ENCODE results near the gene KIF3A.

Gene KIF3A

DNA sequence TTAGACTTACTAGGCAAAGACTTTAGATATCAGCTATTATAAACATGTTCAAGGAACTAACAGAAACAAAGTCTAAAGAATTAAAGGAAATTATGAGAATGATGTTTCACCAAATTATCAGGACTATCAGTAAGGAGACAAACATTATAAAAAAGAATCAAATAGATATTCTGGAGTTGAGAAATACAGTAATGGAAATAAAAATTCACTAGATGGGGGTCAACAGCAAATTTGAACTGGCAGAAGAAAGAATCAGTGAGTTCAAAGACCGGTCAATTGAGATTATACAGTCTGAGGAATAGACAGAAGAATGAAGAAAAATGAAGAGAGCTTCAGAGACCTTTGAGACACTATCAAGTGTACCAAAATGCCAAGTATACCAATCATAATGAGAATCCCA, 89.0 kb downstream of the KIF3A start:
- DNase-seq (ENCODE audit: extremely low read depth, low read depth), result no peak
- TF ChIP-seq, protein P1, sequence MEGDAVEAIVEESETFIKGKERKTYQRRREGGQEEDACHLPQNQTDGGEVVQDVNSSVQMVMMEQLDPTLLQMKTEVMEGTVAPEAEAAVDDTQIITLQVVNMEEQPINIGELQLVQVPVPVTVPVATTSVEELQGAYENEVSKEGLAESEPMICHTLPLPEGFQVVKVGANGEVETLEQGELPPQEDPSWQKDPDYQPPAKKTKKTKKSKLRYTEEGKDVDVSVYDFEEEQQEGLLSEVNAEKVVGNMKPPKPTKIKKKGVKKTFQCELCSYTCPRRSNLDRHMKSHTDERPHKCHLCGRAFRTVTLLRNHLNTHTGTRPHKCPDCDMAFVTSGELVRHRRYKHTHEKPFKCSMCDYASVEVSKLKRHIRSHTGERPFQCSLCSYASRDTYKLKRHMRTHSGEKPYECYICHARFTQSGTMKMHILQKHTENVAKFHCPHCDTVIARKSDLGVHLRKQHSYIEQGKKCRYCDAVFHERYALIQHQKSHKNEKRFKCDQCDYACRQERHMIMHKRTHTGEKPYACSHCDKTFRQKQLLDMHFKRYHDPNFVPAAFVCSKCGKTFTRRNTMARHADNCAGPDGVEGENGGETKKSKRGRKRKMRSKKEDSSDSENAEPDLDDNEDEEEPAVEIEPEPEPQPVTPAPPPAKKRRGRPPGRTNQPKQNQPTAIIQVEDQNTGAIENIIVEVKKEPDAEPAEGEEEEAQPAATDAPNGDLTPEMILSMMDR (IDR thresholded peaks at IDR 0.05; ENCODE audit: low read depth, low read length), result no peak

DNA sequence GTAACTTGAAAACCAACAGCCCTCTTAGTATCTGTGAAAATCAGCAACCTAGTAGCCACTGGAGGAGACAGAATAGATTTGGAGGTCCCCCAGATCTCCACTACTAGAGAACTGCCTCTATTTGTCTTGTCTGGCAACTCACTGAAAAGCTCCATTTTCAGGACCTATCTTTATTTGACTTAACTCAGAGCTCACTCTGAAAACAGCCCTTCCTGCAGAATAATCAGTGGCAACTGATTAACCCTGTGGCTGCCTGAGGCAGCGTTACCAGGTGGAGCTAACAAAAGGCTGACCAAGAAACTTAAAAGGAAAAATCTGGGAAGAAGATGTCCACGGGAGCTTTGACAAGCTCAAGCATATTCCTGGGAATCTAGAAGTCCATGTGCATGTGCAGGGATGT, 89.9 kb downstream of the KIF3A start:
- DNase-seq (ENCODE audit: extremely low read depth, low read depth), result no peak
- TF ChIP-seq, protein P1 (IDR thresholded peaks at IDR 0.05; ENCODE audit: low read depth, low read length), result no peak

- no peak for DNase-seq (ENCODE audit: extremely low read depth, low read depth)
- TF ChIP-seq, protein P1 (IDR thresholded peaks at IDR 0.05; ENCODE audit: low read depth, low read length), result no peak
Measured at GRCh38 chr5:132646583-132647266, 90.6 kb downstream of the KIF3A start.

DNA sequence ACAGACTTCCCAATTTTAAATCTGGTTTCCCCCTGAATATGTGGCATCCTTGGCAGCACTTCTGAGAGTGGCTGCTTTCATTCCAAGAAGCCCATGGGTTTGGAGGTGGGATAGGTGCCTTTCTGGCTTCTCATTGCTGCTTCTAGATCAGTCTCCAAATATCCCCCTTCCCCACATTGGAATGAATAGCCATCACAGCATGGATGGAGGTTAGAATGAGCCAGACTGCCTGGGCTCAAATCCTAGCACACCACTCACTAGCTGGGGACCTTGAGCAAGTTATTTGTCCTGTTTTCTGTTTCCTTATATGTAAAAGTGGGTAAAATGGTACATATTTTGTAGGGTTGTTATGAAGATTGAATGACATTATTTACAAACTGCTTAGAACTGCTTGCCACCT, 93.2 kb downstream of the KIF3A start:
- no peak for DNase-seq (ENCODE audit: extremely low read depth, low read depth)
- TF ChIP-seq, protein P1 (IDR thresholded peaks at IDR 0.05; ENCODE audit: low read depth, low read length), result no peak

All from AG09319 (cell line).